Sciatic nerve (tissue), 2 donors: Measurements from ENCODE around the gene PLPPR2. TPM values are rescaled to one million over a fixed set of nuclear protein-coding genes. Genes with fewer than 3 reads are reported as not detected.
"Not testable (repeated sequence)": the region's sequence is repeated elsewhere in the genome, so short reads cannot be mapped to it uniquely, and the experiment has no call there.

Experiments used
- ATAC-seq: fragments of 200-7000 bp; cut with Tn5 transposase; one replicate; pipeline ENCODE4 v1.9.1; 2020; ENCODE audit warnings: mild to moderate bottlenecking, moderate library complexity
- DNase-seq: peaks from one replicate; pipeline ENCODE4 v3.0.0-alpha.2; 2020; ENCODE audit warnings: low spot score
- intact Hi-C: fragments of 100-400 bp; cut with DNase I; formaldehyde crosslinking; loops from one replicate; pipeline ENCODE4 v1.14.2; 2022
- total RNA-seq: library from RNA; stranded (reverse); fragmentation: NEBNext Ultra II Directional; extraction: Animal tissue kit (Norgen Biotek cat#: 25700); gene quantifications from one replicate; pipeline ENCODE4 v1.2.1, GENCODE V29; 2021
- donor health status: DM: no; HTN: no; CAD: no.
- donor health status: DM: no; HTN: no; CAD: no.

The PLPPR2 gene
- total RNA-seq, 1 donor from 2014 or later: 27.5 TPM

DNA sequence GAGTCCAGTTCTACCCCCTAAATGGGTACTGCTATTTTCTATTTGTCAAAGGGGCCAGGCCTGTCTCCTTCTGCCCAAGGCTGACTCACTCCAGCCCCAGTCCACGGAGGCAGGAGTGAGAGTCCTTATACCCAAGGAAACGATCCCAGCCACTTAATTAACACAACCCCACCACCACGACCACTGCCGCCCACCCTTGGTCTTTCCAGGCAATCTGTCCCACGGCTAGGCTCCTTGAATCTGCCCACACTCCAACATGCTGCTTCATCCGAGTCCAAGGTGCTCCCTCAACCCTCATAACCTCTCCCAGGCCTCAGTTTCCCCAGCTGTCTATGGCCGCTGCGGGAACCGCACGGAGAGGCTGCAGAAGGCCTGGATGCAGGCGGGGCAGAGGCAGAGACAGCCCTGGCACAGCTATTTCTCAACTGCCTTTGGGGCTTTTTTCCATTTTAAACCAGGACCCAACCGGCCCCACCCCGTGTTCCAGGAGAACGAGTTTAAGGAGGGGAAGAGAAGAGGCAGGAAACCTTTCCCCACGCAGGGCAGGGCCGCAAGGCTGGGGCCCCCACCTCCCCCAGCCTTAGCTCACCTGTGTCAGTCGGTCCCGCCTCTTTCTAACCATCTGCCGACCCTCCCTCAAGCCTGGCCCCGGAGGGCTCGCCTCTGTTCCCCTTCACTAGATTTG is 16.5 kb upstream of the PLPPR2 start:
- peak; percentile 55 for ATAC-seq
- intact Hi-C loops: no loop called here
- no peak for DNase-seq

DNA sequence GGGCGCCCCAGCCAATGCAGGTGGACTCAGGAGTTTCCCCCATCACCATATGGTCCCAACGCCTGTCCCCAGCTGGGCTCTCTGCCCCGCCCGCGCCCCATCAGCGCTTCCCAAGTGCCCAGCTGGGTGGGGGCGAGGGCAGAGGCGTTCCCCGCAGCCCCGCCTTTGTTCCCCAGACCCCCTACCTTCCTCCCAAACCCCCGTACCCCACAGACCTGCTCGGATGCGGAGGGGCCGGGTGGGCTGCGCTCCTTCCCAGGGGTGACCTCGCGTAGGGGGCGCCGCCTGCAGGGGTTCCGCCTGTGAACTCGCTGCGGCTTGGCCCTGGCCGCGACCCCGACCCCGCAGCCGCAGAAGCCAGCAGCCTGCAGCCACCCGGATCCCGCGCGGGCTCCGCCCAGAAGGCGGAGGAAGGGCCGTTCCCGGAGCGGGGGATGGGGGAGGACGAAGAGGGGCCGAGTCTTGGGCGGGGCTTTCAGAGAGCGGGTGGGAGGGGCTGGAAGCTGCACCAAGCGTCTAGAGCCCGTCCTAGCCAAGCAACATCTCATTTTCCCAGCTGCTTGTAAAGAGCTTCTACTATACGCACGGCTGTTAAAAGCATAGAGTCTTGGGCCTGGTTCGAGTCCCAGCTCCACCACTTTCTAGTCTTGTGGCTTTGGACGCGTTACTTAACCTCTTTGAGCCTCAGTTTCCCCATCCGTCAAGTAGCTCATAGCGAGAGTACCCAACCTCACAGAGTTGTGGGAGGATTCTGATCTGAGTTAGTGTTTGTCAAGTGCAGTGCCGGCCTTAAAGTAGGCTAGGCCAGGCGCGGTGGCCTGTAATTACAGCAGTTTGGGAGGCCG is 15.8 kb upstream of the PLPPR2 start, which contains the start of gene RAB3D:
TSS of gene RAB3D (minus strand) at position 404 of the 845 bp plus-strand sequence. CDS start 2,258 bp downstream, outside the sequence.
- ATAC-seq (peak; percentile 96), DNase-seq (peak; percentile 97)
- intact Hi-C loops: no loop called here

DNA sequence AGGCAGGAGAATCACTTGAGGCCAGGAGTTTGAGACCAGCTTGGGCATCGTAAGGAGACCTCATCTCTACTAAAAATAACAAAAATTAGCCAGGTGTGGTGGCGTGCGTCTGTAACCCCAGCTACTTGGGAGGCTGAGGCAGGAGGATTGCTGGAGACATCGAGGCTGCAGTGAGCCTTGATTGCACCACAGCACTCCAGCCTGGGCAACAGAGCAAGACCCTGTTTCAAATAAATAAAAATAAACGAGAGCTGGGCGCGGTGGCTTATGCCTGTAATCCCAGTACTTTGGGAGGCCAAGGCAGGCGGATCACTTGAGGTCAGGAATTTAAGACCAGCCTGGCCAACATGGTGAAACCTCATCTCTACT is 15.1 kb upstream of the PLPPR2 start:
- intact Hi-C loops, DNase-seq, ATAC-seq: not testable (repeated sequence)

DNA sequence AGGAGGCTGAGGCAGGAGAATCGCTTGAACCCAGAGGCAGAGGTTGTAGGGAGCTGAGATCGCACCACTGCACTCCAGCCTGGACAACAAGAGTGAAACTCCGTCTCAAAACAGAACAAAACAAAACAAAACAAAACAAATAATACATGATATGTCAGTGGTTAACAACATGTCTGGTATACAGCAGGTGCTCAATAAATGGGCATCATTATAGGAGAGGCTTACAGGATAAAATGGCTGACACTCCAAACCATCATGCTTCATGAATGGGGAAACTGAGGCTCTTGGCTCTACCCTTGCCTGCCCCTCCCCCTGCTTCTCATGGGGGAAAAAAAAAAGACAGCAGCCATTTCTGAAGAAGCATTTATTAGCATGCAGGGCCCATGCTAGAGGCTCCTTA is 12.8 kb upstream of the PLPPR2 start:
- intact Hi-C loops: no loop called here
- ATAC-seq: no peak
- DNase-seq: no peak

DNA sequence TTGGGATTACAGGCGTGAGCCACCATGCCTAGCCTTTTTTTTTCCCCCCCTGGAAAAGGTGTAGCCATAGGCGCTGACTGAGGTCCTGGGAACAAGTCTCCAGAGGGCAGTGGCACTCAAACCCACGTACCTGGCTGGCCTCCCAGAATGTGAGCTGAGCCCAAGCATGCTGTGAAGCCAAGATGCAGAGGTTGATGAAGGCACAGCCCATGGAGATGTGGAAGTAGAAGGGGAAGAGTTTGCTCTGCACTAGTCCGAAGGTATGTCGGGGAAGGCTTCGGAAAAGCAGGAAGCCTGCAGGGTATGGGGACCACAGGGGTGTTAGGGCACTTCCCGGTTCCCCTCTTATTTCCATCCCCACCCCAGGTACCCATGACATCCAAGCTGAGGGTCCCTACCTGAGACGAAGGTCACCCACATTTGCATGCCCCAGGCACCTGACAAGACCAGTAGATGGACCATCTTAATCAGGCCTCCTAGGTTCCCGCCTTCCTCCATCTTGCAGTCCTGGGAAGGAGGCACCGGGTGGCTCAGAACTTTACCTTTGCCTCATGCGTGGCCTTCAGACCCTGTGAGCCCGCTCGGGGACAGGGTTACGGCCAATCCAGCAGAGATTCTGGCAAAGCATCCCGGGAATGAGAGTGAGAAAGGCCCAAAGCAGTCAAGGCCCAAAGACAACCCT is 10.0 kb upstream of the PLPPR2 start:
- ATAC-seq (no peak), DNase-seq (no peak)
- intact Hi-C loops: no loop called here

DNA sequence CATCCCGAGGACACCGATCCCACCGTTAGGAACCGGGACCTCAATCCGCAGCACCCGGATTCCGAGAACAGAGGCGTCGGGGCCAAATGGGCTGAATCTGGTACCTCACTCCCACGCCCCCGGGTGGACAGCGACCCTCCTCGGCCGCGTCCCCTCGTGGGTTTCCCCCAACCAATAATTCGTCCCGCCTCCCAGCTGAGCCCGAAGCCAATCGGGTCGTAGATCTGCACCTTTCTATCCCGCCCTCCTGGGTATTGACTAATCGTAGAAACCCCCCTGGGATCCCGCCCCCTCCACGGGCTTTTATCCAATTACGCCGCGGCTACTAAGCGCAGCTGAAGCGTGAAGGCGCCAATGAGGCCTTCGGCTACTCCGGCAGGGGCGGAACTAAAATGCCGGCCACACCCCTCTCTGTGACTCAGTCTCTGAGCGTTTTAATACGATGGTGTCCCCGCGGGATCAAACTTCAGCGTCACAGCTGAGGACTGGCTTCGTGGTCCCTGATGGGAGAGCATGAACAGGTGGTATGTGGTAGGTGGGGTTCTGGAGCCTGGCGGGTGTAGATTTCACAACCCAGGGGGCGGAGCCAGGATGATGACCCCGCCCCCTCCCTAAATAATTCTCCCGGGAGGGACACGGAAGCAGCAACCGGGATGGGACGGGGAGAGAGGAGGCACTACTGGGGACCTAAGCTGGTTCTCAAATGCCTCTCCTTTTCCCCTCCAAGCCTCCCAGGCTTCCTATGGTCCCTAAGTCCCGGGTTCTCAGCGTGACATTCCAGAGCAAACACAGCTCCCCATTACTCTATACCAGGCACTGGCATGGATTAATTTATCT is 8.9 kb upstream of the PLPPR2 start, which contains the start of the genes CCDC159 and TMEM205:
TSS of gene CCDC159 (plus strand) at position 416 of the 837 bp plus-strand sequence. CDS start at position 504, 88 bp downstream.
TSS of gene TMEM205 (minus strand) at position 165 of the 837 bp plus-strand sequence. CDS start 649 bp downstream, outside the sequence.
- ATAC-seq (peak; percentile 96), DNase-seq (peak; percentile 99)
- intact Hi-C loops: no loop called here

DNA sequence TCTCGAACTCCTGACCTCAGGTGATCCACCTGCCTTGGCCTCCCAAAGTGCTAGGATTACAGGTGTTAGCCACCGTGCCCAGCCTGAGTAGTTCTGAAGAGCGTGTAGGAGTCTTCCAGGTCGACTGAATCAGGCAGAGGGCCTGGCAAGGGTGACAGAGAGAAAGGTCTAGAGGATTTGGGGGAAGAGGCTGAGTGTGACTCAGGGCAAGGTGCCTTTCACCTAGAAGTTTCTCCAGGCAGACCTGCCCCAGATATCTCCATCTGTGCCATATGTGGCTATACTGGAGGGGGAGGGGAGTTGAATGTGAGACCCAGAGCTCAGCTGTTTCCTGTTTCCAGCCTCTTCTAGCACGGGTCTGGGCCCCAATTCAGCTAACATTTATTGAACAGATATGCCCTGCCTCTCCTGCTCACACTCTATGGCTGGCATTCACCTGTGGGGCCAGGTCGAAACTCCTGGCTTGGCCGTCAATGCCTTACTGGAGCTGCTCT is 7.6 kb upstream of the PLPPR2 start:
- ATAC-seq: no peak
- intact Hi-C loops: no loop called here
- no peak for DNase-seq

DNA sequence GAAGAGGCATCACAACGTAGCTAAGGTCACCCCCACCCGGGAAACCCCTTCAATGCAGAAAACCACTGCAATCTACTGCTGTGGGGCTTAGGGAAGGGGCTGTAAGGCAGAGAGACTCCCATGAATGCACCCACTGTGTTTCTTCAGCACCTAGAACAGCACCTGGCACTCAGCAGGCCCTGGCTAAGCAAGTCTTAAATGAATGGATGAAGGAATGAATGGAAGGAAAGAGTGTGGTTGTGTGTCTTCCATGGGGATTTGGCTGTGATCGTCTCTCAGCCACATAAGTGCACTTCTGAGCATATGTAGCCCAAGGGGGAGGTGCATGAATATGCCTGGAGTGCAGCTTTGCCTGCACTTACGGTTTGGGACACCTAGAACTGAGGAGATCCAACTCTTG is 6.1 kb upstream of the PLPPR2 start:
- ATAC-seq (no peak), DNase-seq (no peak)
- intact Hi-C loops: no loop called here

DNA sequence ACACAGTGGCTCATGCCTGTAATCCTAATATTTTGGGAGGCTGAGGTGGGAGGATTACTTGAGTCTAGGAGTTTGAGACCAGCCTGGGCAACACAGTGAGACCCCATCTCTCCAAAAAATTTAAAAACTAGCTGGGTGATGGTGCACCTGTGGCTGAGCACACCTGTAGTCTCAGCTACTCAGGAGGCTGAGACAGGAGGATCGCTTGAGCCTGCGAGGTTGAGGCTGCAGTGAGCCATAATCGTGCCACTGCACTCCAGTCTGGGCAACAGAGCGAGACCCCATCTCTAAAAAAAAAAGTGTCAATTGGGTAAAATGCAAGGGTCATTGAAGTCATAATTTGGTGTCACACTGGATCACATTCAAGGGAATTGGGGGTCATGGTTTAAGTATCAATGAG is 1.1 kb upstream of the PLPPR2 start:
- ATAC-seq, intact Hi-C loops: not testable (repeated sequence)

DNA sequence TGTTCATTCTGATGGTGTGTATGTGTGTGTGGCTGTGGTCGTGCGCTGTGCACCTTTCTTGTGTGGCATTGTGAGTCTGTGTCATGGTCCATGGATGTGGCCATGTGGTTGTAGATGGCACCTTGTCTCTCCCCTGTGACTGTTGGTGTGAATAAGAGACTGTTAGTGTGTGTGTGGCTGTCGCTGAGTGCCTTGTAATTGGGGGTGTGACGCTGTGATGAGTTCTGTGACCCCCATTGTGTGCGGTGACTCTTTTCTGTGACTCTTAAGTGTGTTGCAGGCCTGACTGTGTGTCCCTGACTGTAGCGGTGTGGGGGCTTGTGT is 804 bp downstream of the PLPPR2 start:
- intact Hi-C loops: no loop called here
- no peak for DNase-seq
- no peak for ATAC-seq

More for the DNA sequence above, 1.1 kb upstream of the PLPPR2 start:
- DNase-seq: not testable (repeated sequence)

DNA sequence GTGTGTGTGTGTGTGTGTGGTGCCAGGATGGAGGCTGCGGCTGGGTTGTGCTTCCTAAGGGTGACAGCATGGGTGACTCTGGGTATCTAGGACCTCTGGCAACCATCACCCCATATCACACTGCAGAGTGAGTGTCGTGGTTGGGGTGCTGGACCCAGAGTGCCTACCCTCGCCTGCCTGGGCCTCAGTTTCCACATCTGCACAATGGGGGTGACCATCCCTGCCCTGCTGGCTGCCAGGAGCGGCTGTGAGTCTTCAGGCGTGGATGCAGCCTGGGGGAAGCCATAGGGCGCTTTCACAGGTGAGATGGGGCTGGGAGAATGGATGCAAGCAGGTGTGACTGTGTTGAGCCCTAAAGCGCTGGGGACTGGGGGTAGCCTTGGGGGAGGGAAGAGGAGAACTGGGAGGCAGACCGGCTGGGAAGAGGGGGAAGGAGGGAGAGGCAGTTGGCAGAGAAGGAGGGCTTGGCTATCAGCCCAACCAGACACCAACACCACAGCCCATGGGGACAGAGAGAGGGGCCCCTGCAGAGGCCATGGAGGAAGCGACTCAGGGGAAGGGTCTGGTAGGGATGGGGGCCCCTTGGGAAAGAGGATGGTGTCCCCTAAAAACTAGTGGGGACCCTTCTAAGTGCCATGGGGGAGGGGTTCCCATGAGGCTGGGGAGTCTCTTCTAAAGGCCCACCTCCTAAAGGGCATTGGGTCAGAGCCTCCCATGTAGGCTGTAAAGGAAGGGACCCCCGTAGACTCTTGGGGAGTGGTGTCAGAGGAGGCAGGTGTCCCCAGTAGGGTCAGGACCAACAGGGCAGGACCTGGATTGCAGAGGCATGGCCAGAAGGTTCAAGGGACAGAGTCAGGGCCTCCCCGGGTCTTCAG is 1.7 kb downstream of the PLPPR2 start:
- no peak for DNase-seq
- intact Hi-C loops: no loop called here
- ATAC-seq: no peak

DNA sequence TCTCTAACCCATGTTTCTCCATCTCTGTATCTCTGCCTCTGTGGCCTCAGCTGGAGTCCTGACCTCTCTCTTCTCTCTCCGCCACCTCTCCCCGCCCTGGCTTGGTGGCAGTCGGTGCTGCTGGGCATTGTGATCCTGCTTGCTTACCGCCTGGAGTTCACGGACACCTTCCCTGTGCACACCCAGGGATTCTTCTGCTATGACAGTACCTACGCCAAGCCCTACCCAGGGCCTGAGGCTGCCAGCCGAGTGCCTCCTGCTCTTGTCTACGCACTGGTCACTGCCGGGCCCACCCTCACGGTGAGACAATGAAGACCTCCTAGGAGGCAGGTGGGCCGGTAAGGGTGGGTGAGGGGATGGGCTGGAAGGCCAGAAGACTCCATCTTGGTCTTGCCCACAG is 4.2 kb downstream of the PLPPR2 start:
- intact Hi-C loops: no loop called here
- ATAC-seq (no peak), DNase-seq (no peak)

DNA sequence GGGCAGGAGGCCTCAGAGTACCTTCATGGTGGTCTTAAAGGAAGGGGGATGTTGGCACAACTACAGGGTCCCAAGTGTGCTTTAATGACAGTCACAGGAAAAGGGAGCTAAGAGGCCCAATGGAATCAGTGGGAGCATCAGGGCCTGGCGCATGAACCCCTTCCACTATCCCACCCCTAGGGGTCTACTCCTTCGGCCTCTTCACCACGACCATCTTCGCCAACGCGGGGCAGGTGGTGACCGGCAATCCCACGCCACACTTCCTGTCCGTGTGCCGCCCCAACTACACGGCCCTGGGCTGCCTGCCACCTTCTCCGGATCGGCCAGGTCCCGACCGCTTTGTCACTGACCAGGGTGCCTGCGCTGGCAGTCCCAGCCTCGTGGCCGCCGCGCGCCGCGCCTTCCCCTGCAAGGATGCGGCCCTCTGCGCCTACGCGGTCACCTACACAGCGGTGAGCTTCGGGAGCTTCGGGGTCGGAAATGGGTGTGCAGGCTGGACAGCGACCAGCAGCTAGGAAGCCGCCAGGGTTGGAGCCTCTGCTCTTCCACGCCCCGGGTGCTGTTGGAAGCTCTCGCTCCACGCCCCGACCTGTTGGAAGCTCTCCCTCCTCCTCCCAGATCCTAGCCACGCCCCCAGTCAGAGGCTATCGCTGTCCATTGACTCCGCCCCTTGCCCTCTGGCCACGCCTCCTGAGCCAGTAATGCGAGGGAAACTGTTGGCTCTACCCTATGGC is 6.0 kb downstream of the PLPPR2 start:
- intact Hi-C loops: loop anchor here (10.0 kb wide), 1 partner anchor 66 kb away; the partner anchor contains the start of gene TSPAN16
- DNase-seq (peak; percentile 76), ATAC-seq (peak; percentile 8)

DNA sequence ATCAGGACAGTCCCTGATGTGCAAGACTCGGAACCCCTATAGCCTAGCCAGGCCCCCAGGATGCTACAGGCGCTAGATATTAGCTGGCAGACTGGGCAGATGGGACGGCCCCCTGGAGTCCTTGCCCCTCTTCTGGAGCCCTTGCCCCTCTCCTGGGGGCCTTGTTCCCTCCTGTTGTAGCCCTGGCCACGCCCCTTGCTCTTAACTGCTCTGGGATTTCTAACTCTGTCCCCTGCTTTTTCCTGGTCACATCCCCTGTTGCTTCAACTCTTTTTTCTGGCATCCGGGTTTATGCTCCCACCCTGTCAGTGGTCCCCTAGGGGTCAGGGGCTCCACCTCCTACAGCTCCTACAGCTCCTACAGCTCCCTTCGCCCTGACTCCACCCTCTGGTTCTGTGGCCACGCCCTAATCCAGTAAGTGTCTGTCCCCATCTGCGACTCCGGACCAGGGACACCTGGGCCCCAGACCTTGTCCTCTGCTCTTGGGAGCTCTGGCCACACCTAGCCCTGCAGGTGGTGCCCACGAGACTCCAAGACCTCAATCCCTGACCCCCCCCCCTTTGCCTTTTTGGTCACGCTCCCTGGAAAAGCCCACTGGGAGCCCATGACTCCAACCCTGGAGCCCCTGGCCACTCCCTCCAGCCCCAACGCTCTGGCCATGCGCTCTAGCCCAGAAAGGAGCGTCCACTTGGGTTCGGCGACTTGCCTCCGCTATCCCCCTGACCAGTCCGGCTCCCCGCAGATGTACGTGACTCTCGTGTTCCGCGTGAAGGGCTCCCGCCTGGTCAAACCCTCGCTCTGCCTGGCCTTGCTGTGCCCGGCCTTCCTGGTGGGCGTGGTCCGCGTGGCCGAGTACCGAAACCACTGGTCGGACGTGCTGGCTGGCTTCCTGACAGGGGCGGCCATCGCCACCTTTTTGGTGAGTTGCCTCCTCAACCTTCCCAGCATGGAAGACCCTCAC is 6.8 kb downstream of the PLPPR2 start:
- intact Hi-C loops: loop anchor here (10.0 kb wide), 1 partner anchor 67 kb away; the partner anchor contains the start of gene TSPAN16
- no peak for DNase-seq
- ATAC-seq: no peak

DNA sequence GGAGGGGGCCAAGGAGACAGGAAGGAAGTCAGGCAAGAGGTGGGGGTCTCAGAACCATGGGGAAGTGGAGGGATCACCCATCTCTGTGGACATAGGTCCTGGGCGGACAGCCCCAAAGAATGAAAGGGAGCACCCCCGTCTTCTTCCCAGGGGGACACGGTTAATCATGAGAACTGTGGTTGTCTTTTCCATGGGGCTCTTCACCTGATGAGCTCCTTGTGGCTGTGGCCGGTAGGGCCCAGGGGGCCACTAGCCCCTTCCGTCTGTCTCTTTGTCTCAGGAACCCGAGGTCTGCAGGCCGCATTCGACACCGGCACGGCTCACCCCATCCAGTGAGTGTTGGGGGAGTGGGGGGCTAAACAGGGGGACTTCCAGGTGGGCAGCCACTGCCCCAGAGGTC is 8.6 kb downstream of the PLPPR2 start:
- intact Hi-C loops: loop anchor here (10.0 kb wide), 1 partner anchor 69 kb away; the partner anchor contains the start of gene TSPAN16
- no peak for ATAC-seq

More for the DNA sequence above, 8.6 kb downstream of the PLPPR2 start:
- no peak for DNase-seq
